ENCODE data around the gene CCNJL. TPM values are rescaled to one million over a fixed set of nuclear protein-coding genes. Genes with fewer than 3 reads are reported as not detected.

Gene CCNJL
- total RNA-seq, 1 donor from 2014 or later: 11.4 TPM

DNA sequence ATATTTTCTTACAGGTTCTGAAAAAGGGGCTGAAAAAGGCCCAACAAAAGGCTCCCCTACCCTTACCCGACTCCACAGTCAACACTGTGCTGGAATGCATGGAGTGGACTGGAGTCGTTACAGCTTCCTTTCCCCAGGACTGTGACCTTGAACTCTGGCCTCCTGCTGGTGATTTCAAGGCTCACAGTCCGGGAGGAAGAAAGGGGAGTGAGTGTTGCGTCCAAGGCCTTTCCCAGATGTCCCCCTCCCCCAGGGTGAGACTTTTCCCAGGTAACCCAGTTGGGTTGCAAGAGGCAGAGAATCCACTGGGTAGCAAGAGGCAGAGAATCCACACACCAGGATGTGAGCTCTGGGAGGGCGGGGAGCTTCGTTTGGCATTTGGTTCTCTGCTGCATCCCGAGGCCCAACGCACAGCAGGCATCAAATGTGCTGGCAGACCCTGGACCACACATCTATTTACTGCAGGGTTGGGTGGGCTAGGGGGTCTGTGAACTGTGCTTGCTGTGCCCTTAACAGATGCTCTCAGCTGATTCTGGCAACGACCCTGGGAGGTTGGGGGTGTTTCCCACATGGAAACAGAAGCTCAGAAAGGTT lies 45.5 kb downstream of the CCNJL start:
- Mint-ChIP-seq H3K9me3 (ENCODE audit: low read depth) (no peaks in the 10 kb centered on the region), H3K4me1 (ENCODE audit: low read depth) (peaks cover 24% of the 10 kb centered on the region), H3K4me3 (ENCODE audit: unreplicated experiment) (no peak overlapping the region), H3K36me3 (ENCODE audit: low read depth) (no peaks in the 10 kb centered on the region), H3K27ac (ENCODE audit: unreplicated experiment) (no peak overlapping the region), H3K27me3 (ENCODE audit: low read depth) (no peaks in the 10 kb centered on the region)
- no peak for DNase-seq (ENCODE audit: low spot score)
- TF ChIP-seq, protein P1, sequence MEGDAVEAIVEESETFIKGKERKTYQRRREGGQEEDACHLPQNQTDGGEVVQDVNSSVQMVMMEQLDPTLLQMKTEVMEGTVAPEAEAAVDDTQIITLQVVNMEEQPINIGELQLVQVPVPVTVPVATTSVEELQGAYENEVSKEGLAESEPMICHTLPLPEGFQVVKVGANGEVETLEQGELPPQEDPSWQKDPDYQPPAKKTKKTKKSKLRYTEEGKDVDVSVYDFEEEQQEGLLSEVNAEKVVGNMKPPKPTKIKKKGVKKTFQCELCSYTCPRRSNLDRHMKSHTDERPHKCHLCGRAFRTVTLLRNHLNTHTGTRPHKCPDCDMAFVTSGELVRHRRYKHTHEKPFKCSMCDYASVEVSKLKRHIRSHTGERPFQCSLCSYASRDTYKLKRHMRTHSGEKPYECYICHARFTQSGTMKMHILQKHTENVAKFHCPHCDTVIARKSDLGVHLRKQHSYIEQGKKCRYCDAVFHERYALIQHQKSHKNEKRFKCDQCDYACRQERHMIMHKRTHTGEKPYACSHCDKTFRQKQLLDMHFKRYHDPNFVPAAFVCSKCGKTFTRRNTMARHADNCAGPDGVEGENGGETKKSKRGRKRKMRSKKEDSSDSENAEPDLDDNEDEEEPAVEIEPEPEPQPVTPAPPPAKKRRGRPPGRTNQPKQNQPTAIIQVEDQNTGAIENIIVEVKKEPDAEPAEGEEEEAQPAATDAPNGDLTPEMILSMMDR (IDR thresholded peaks at IDR 0.05): no peak

DNA sequence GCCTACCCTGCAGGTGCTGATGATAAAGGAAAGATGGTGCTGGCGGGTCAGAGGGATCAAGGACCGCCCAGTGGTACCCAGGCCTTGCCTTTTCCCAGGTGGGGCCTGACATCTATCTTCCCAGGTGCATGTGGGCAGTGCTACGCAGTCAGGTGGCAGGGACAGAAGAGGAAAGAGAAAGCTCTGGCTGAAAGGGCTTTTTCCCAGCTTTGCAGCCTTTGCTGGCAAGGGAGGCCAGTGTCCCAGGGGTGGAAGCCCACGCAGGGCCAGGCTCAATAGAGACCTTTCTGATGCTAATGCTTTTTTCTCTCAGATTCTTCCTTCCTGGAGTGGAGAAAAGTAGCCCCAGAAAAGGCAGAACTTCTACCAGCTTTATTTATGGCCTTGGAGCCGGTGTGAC lies 46.3 kb downstream of the CCNJL start:
- no peak for DNase-seq (ENCODE audit: low spot score)
- H3K36me3 Mint-ChIP-seq (ENCODE audit: low read depth): no peaks in the 10 kb centered on the region
- TF ChIP-seq, protein P1 (IDR thresholded peaks at IDR 0.05): no peak
- no peak overlapping the region for H3K4me3 Mint-ChIP-seq (ENCODE audit: unreplicated experiment)
- peaks cover 18% of the 10 kb centered on the region for H3K4me1 Mint-ChIP-seq (ENCODE audit: low read depth)
- no peaks in the 10 kb centered on the region for H3K27me3 Mint-ChIP-seq (ENCODE audit: low read depth)
- H3K9me3 Mint-ChIP-seq (ENCODE audit: low read depth): no peaks in the 10 kb centered on the region
- no peak overlapping the region for H3K27ac Mint-ChIP-seq (ENCODE audit: unreplicated experiment)

DNA sequence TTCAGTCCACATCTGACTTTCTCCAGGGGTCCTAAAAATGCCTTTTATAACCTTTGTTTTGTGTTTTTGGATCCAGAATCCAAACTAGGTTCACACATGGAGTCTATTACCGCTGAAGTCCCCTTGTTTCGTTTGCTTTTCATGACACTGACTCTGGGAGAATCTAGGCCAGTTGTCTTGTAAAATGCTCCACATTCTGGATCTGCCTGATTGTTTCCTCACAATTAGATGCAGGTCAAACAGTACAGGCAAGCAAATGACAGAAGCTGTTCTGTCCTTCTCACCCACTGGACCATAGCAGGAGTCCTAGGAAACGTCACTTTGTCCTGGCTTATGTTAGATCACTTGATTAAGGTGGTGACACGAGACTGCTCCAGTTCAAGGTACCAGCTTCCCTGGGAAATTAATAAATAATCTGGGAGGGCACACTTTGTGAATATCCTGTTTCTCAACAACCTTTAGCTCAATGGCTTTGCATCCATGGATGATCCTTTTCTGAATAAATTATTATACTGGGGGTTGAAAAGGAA lies 49.0 kb downstream of the CCNJL start:
- H3K27ac Mint-ChIP-seq (ENCODE audit: unreplicated experiment): no peak overlapping the region
- no peak overlapping the region for H3K4me3 Mint-ChIP-seq (ENCODE audit: unreplicated experiment)
- TF ChIP-seq, protein P1 (IDR thresholded peaks at IDR 0.05): no peak
- H3K9me3 Mint-ChIP-seq (ENCODE audit: low read depth): no peaks in the 10 kb centered on the region
- DNase-seq (ENCODE audit: low spot score): no peak
- H3K36me3 Mint-ChIP-seq (ENCODE audit: low read depth): peaks cover 1% of the 10 kb centered on the region
- H3K4me1 Mint-ChIP-seq (ENCODE audit: low read depth): peaks cover 10% of the 10 kb centered on the region
- no peaks in the 10 kb centered on the region for H3K27me3 Mint-ChIP-seq (ENCODE audit: low read depth)

DNA sequence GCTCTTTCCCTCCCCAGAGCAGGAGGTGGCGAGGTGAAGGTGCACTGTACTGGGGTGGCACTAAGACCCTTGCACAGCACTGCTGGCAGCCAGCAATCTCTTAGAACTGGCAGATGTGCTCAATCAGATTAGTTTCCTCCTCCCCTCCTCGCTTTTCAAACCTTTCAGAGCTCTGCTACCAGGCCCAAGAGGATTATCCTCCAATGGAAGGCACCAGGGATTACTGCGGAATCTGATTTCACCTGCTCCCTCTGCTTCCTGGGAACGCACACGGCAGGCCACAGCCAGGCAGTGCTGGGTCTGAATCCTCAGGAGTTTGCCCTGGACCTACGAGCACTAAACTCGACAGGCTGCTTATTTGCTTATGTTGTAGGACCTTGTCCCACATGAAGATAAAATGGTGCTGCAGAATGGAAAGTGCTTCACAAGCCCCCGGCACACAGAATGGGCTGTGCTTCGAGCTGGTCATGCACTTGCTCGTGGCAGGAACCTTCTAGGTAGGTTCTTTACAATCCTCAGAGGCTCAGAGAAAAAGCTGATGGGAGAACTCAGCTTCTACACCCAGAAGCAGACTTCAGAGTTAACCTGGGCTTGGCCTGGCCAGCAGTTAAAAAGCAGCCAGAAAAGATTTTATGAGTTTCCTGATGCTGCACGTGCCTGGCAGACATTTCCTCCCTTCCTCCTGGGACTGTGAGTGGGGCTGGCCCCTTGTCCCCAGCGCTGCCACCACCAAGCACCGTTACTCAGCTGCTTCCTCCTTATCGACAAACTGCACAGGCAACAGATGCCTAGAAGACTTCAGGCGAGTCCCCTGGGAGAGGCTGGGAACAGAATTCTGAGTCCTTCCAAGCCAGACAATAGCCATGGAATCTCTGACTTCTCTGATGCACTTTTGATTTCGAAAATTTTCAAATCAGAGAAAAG lies 50.0 kb downstream of the CCNJL start:
- H3K27ac Mint-ChIP-seq (ENCODE audit: unreplicated experiment): no peak overlapping the region
- no peak overlapping the region for H3K4me3 Mint-ChIP-seq (ENCODE audit: unreplicated experiment)
- TF ChIP-seq, protein P1 (IDR thresholded peaks at IDR 0.05): no peak
- peaks cover 3% of the 10 kb centered on the region for H3K36me3 Mint-ChIP-seq (ENCODE audit: low read depth)
- DNase-seq (ENCODE audit: low spot score): no peak
- no peaks in the 10 kb centered on the region for H3K9me3 Mint-ChIP-seq (ENCODE audit: low read depth)
- no peaks in the 10 kb centered on the region for H3K27me3 Mint-ChIP-seq (ENCODE audit: low read depth)
- H3K4me1 Mint-ChIP-seq (ENCODE audit: low read depth): peaks cover 10% of the 10 kb centered on the region
